Measurements from ENCODE around the gene KCTD16. TPM values are rescaled to one million over a fixed set of nuclear protein-coding genes. Genes with fewer than 3 reads are reported as not detected.

The KCTD16 gene
- total RNA-seq, 4 donors from 2014 or later: 0.13 to 2.5 (median 1.5) TPM

GRCh38 chr5:144177548-144177947 lies 6.9 kb downstream of the KCTD16 start:
- TF ChIP-seq POLR2A (IDR thresholded peaks at IDR 0.05) (no peak), CTCF (IDR thresholded peaks at IDR 0.05) (no peak)
- Histone ChIP-seq H3K9me3 (no peaks in the 10 kb centered on the region), H3K36me3 (no peaks in the 10 kb centered on the region), H3K4me3 (replicated peaks in 1 of 3) (no peak overlapping the region), H3K27me3 (no peaks in the 10 kb centered on the region), H3K4me1 (no peaks in the 10 kb centered on the region), H3K27ac (no peak overlapping the region)
- intact Hi-C loops (cut with DNase I): no loop called here
- WGBS, 2 donors: 87 to 92% methylated on average over 3 of the region's 3 CpGs
- no peak for DNase-seq

- H3K4me3 ChIP-seq (replicated peaks in 1 of 3): no peak overlapping the region
- H3K27me3 ChIP-seq: no peaks in the 10 kb centered on the region
- WGBS, 2 donors: 94 to 100% methylated on average over 1 of the region's 1 CpG
- DNase-seq: no peak
- H3K36me3 ChIP-seq: no peaks in the 10 kb centered on the region
- no peak overlapping the region for H3K27ac ChIP-seq
- intact Hi-C loops (cut with DNase I): no loop called here
- TF ChIP-seq CTCF (IDR thresholded peaks at IDR 0.05): no peak
- TF ChIP-seq POLR2A (IDR thresholded peaks at IDR 0.05): no peak
- no peaks in the 10 kb centered on the region for H3K4me1 ChIP-seq
- no peaks in the 10 kb centered on the region for H3K9me3 ChIP-seq
Measured at GRCh38 chr5:144179226-144179625, 8.6 kb downstream of the KCTD16 start.

- TF ChIP-seq POLR2A (IDR thresholded peaks at IDR 0.05) (no peak), CTCF (IDR thresholded peaks at IDR 0.05) (peak; percentile 38 to 72 (median 52))
- Histone ChIP-seq H3K36me3 (no peaks in the 10 kb centered on the region), H3K27me3 (no peaks in the 10 kb centered on the region), H3K9me3 (no peaks in the 10 kb centered on the region), H3K4me1 (peaks cover 0 to 12% of the 10 kb centered on the region in 2 donors), H3K27ac (no peak overlapping the region), H3K4me3 (replicated peaks in 1 of 3) (no peak overlapping the region)
- intact Hi-C loops (cut with DNase I): no loop called here
- 26 to 30% methylated on average over 4 of the region's 4 CpGs for WGBS, 2 donors
- DNase-seq: no peak
Measured at GRCh38 chr5:144183254-144183889, 12.7 kb downstream of the KCTD16 start.

GRCh38 chr5:144187699-144188294 lies 17.1 kb downstream of the KCTD16 start:
- H3K27me3 ChIP-seq: no peaks in the 10 kb centered on the region
- TF ChIP-seq CTCF (IDR thresholded peaks at IDR 0.05): no peak
- no peak for TF ChIP-seq POLR2A (IDR thresholded peaks at IDR 0.05)
- 0% methylated on average over 2 of the region's 2 CpGs for WGBS, 2 donors
- H3K27ac ChIP-seq: no peak overlapping the region
- no peak overlapping the region for H3K4me3 ChIP-seq (replicated peaks in 1 of 3)
- peaks cover 0 to 12% of the 10 kb centered on the region in 2 donors for H3K4me1 ChIP-seq
- H3K36me3 ChIP-seq: no peaks in the 10 kb centered on the region
- intact Hi-C loops (cut with DNase I): no loop called here
- no peaks in the 10 kb centered on the region for H3K9me3 ChIP-seq
- peak; percentile 53 to 69 for DNase-seq

- DNase-seq: no peak
- TF ChIP-seq POLR2A (IDR thresholded peaks at IDR 0.05) (no peak), CTCF (IDR thresholded peaks at IDR 0.05) (no peak)
- peaks cover 0 to 12% of the 10 kb centered on the region in 2 donors for H3K4me1 ChIP-seq
- no peak overlapping the region for H3K27ac ChIP-seq
- no peaks in the 10 kb centered on the region for H3K36me3 ChIP-seq
- no peaks in the 10 kb centered on the region for H3K27me3 ChIP-seq
- intact Hi-C loops (cut with DNase I): no loop called here
- no peak overlapping the region for H3K4me3 ChIP-seq (replicated peaks in 1 of 3)
- WGBS, 2 donors: 69 to 81% methylated on average over 10 of the region's 10 CpGs
- no peaks in the 10 kb centered on the region for H3K9me3 ChIP-seq
Measured at GRCh38 chr5:144189800-144190429, 19.2 kb downstream of the KCTD16 start.
